GM19452 (cell line): ENCODE data around the gene TRIM66.

Experiments used
- ATAC-seq: cut with Tn5 transposase; IDR thresholded peaks from one replicate; pipeline ENCODE4 v1.9.1; 2021; ENCODE audit not compliant: unreplicated experiment

The TRIM66 gene

GRCh38 chr11:8715501-8715900 is 33.0 kb upstream of the TRIM66 start:
- ATAC-seq = no peak

- no peak for ATAC-seq
These were observed 32.3 kb upstream of the TRIM66 start for GRCh38 chr11:8714622-8715225.

GRCh38 chr11:8713760-8714454 is 31.4 kb upstream of the TRIM66 start:
- no peak for ATAC-seq

GRCh38 chr11:8712506-8712905 is 30.0 kb upstream of the TRIM66 start:
- ATAC-seq = no peak

- ATAC-seq = no peak
These were observed 29.5 kb upstream of the TRIM66 start for GRCh38 chr11:8711895-8712442.

GRCh38 chr11:8709777-8710176 is 27.3 kb upstream of the TRIM66 start:
- ATAC-seq = no peak

- no peak for ATAC-seq
These were observed 26.7 kb upstream of the TRIM66 start for GRCh38 chr11:8709002-8709672.

GRCh38 chr11:8707541-8708191 is 25.2 kb upstream of the TRIM66 start:
- no peak for ATAC-seq

GRCh38 chr11:8706673-8707432 is 24.4 kb upstream of the TRIM66 start:
- no peak for ATAC-seq

GRCh38 chr11:8705146-8705545 is 22.7 kb upstream of the TRIM66 start:
- ATAC-seq = no peak

GRCh38 chr11:8704136-8704535 is 21.7 kb upstream of the TRIM66 start:
- ATAC-seq = no peak

GRCh38 chr11:8702598-8702915 is 20.1 kb upstream of the TRIM66 start:
- no peak for ATAC-seq

GRCh38 chr11:8701891-8702597 is 19.6 kb upstream of the TRIM66 start:
- ATAC-seq = no peak

GRCh38 chr11:8699903-8700302 is 17.4 kb upstream of the TRIM66 start:
- ATAC-seq = no peak

GRCh38 chr11:8698917-8699441 is 16.5 kb upstream of the TRIM66 start:
- ATAC-seq = no peak

- ATAC-seq = no peak
These were observed 15.9 kb upstream of the TRIM66 start for GRCh38 chr11:8698379-8698851.

- ATAC-seq = no peak
These were observed 14.6 kb upstream of the TRIM66 start for GRCh38 chr11:8697054-8697453.

GRCh38 chr11:8694137-8694536 is 11.7 kb upstream of the TRIM66 start:
- no peak for ATAC-seq

GRCh38 chr11:8693555-8693954 is 11.1 kb upstream of the TRIM66 start:
- no peak for ATAC-seq

- ATAC-seq = no peak
These were observed 10.6 kb upstream of the TRIM66 start for GRCh38 chr11:8693010-8693551.
